Measurements from ENCODE around the gene SLC7A9. TPM values are rescaled to one million over a fixed set of nuclear protein-coding genes. Genes with fewer than 3 reads are reported as not detected.

The SLC7A9 gene
- total RNA-seq, 4 donors from 2014 or later = 1.1 TPM; not detected in 3

DNA sequence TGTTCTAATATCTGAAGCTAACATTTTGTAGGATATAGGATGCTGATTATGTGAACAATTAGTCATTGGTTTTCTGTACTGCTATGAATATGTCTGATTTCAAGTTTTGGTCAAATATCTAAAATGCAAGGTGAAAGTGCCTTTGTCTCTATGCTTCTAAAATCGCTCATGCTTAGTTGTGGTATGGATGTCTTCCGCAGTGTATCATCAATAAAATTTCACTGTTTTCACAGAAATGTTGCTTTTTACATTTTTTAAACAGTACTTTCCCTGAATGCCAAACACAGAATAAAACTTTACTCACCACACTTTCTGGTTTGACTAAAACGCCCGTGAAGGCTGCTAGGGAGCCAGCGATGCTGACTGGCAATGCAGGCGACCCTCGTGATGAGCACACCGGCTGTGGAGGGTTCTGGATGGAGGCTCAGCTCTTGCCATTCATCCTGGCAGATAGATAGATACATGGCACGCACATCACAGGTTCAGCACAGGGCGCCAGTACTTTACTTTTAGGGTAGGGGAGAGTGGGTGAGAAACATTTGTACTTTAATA, 40.1 kb downstream of the SLC7A9 start:
- no peaks in the 10 kb centered on the region for H3K27me3 ChIP-seq

GRCh38 chr19:32828643-32829344, 40.8 kb downstream of the SLC7A9 start:
- intact Hi-C loops (cut with DNase I; ENCODE audit: low total_unique reads) = no loop called here
- no peaks in the 10 kb centered on the region for H3K36me3 ChIP-seq
- H3K4me3 ChIP-seq = no peak overlapping the region
- no peak overlapping the region for H3K27ac ChIP-seq
- H3K27me3 ChIP-seq = no peaks in the 10 kb centered on the region
- TF ChIP-seq, protein P1, sequence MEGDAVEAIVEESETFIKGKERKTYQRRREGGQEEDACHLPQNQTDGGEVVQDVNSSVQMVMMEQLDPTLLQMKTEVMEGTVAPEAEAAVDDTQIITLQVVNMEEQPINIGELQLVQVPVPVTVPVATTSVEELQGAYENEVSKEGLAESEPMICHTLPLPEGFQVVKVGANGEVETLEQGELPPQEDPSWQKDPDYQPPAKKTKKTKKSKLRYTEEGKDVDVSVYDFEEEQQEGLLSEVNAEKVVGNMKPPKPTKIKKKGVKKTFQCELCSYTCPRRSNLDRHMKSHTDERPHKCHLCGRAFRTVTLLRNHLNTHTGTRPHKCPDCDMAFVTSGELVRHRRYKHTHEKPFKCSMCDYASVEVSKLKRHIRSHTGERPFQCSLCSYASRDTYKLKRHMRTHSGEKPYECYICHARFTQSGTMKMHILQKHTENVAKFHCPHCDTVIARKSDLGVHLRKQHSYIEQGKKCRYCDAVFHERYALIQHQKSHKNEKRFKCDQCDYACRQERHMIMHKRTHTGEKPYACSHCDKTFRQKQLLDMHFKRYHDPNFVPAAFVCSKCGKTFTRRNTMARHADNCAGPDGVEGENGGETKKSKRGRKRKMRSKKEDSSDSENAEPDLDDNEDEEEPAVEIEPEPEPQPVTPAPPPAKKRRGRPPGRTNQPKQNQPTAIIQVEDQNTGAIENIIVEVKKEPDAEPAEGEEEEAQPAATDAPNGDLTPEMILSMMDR (IDR thresholded peaks at IDR 0.05) = no peak
- no peak for TF ChIP-seq POLR2A (IDR thresholded peaks at IDR 0.05)
- H3K9me3 ChIP-seq = no peaks in the 10 kb centered on the region
- no peaks in the 10 kb centered on the region for H3K4me1 ChIP-seq
- DNase-seq = no peak

More for the DNA sequence above, 40.1 kb downstream of the SLC7A9 start:
- H3K9me3 ChIP-seq = no peaks in the 10 kb centered on the region
- H3K27ac ChIP-seq = no peak overlapping the region
- H3K4me1 ChIP-seq = no peaks in the 10 kb centered on the region
- TF ChIP-seq, protein P1 (IDR thresholded peaks at IDR 0.05) = no peak
- no peak for TF ChIP-seq POLR2A (IDR thresholded peaks at IDR 0.05)
- no peak overlapping the region for H3K4me3 ChIP-seq
- no peak for DNase-seq
- intact Hi-C loops (cut with DNase I; ENCODE audit: low total_unique reads) = no loop called here
- H3K36me3 ChIP-seq = no peaks in the 10 kb centered on the region

DNA sequence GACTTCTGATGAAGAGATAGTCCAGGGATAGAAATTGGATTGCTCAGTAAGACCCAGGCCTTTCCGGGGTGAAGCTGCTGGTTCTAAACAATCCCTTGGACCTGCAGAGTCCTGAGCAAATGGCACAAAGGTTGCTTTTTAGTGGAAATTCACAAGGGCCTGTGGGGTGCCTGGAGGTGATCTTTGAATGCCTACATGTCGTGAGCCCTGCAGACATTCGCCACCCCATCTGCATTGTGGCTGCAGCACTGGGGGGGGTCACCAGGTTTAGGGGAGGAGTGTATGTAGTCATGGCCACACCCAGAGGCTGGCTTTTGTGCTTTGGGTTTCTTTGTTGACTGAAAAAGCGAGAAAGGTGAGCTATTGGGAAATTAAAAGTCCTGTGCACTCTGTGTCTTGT, 41.4 kb downstream of the SLC7A9 start:
- H3K36me3 ChIP-seq = no peaks in the 10 kb centered on the region
- no peak overlapping the region for H3K27ac ChIP-seq

DNA sequence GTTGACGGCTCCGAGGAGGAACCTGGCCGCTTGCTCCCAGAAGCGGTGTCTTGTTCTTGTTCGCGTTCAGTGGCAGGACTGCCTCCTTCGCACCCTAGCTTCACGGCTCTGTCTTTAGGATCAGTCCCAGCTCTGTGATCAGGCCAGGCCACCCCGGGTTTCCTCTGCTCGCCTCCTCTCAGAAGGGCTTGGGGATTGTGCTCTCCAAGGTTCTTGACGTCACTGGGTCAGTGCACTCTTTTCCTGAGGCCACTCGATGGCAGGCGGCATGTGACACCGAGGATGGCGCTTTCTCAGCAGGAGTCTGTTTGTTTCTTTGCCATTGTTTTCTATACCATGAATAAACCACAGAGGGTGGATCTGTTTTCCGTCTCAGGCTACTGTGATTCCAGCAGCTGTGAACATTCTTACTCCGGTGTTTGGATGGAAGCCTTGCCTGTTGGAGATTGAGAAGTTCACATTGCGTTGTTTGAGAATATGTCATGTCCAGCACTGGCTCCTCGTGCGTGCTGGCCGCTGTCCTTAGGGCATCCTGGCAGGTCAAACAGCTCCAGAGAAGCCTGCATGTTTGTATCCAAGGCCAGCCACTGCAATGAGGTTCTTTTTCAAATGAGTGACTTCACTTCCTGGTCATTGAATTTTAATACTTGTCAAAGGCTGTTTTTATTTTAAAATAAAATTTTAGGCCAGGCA, 44.5 kb downstream of the SLC7A9 start:
- intact Hi-C loops (cut with DNase I; ENCODE audit: low total_unique reads) = no loop called here

More for the DNA sequence above, 41.4 kb downstream of the SLC7A9 start:
- TF ChIP-seq POLR2A (IDR thresholded peaks at IDR 0.05) = no peak
- TF ChIP-seq, protein P1 (IDR thresholded peaks at IDR 0.05) = no peak
- Histone ChIP-seq H3K4me1 (no peaks in the 10 kb centered on the region), H3K27me3 (no peaks in the 10 kb centered on the region), H3K9me3 (no peaks in the 10 kb centered on the region), H3K4me3 (no peak overlapping the region)
- DNase-seq = no peak
- intact Hi-C loops (cut with DNase I; ENCODE audit: low total_unique reads) = no loop called here

More for the DNA sequence above, 44.5 kb downstream of the SLC7A9 start:
- no peak overlapping the region for H3K27ac ChIP-seq
- TF ChIP-seq, protein P1 (IDR thresholded peaks at IDR 0.05) = no peak
- no peak for DNase-seq
- H3K36me3 ChIP-seq = no peaks in the 10 kb centered on the region
- no peaks in the 10 kb centered on the region for H3K4me1 ChIP-seq
- H3K9me3 ChIP-seq = no peaks in the 10 kb centered on the region
- no peak overlapping the region for H3K4me3 ChIP-seq
- H3K27me3 ChIP-seq = no peaks in the 10 kb centered on the region
